ENCODE data around the gene ABCB8.

Gene ABCB8

DNA sequence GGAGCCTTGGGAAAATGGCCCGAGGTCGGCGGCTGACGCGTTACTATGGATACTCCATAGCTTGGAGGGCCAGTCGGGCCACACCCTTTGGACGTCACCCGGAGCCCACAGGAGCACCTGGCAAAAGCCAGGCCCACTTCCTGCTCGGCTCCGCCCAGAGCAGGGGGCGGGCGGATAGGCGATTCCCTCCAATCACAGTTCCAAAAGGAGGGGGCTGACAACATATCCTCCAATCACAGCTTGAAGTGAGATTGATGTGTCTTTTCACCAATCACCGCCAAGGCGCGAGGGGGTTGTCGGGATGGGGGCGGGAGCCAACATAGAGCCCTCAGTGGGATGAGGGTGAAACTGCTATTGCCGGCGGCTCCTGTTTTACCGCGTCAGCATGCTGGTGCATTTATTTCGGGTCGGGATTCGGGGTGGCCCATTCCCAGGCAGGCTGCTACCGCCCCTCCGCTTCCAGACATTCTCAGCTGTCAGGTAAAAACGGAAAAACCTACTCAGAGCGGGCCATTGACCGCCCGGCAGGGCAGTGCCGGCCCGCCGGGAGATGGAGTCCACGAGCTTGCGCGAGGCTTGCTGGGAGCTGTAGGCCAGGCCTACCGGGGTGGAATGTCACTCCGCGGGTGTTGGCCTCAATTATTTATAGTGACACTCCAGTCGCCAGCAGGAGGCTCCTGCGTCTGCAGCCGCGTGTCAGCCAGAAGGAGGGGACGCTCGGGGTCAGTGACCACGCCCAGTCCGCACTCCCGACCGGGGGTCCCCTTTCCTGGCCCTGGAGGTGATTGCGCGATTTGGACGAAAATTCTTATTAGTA lies at the start of gene ABCB8:
ABCB8 (plus strand) TSS at position 320 of the 817 bp plus-strand sequence; CDS start at position 386, 66 bp downstream.
- peak; percentile 93 to 94 for DNase-seq (ENCODE audit: low read depth in 1 of 2, low spot score in 1 of 2)

- DNase-seq (ENCODE audit: low read depth in 1 of 2, low spot score in 1 of 2) = no peak
These were observed 48.4 kb upstream of the ABCB8 start for GRCh38 chr7:150979713-150980390.

DNA sequence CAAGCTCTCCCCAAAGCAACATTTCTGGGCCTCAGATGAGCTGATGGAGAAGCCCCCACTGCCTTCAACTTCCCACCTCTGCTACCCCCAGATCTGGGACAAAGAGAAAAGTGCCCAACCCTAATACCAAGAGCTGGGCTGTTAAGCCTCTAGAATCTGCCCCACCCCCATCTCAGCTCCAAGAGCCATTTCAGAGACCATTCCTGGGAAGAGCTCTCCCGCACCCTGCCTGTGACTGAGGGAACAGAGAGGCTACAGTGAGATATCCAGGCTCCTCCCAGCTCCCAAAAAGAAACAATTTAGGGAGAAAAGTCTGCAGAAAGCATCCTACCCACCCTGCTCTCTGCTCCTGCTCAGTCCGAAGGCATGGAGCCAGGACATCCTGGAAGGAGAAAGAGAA lies 47.6 kb upstream of the ABCB8 start:
- DNase-seq (ENCODE audit: low read depth in 1 of 2, low spot score in 1 of 2) = no peak

DNA sequence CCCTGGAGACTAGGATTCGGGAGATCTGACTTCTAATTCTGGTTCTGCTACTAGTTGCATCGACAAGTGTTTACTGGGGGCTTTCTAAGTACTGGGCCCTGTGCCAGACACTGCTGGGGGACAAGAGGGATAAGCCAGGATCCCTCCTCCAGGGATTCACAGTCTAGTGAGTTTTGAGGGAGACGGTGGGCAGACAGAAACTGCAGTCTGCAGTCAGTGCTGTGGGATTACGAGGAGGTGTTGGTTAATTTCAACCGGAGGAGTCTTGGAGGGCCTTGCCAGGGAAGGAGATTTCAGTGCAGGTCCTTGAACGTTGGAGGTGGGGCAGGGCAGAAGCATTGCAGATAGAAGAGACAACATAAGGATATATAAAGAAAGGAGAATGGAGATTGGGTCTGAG lies 46.6 kb upstream of the ABCB8 start:
- no peak for DNase-seq (ENCODE audit: low read depth in 1 of 2, low spot score in 1 of 2)

DNA sequence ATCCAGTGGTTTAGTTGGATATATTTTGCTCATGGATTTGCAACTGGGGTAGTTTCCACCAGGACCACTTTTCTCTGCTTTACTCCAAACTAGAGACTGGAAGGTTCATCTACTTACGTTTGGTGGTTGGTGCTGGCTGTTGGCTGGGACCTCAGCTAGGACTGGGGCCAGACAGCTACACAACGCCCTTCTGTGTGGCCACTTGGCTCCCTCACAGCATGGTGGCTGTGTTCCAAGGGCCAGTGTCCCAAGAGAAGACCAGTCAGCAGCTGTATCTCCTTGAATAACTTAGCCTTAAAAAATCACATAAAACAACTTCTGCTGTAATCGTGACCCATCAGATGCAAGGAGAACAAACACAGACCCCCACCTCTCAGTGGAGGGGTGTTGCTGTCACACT lies 45.9 kb upstream of the ABCB8 start:
- no peak for DNase-seq (ENCODE audit: low read depth in 1 of 2, low spot score in 1 of 2)

DNA sequence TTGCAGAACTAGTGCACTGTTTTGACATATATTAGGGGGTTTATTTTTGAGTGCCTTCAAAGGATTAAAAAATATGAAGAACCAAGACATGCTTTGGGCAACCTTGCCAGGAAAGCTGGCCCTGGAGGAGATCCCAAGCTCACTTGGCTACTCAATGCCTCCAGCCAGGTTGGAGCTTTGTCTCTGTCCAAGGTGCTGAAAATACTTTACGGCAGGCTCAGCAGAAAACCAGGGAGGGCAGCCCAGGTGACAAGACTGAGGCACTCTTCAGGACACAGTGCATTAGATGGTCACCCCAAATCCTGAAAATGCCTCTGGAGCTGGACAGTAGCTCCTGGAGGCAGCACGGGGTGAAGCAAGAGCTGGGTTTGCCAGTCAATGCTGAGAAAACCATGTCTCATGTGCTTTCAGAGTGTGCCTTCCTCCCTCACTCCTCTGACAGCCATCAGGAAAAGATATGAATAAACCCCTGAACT lies 44.3 kb upstream of the ABCB8 start:
- DNase-seq (ENCODE audit: low read depth in 1 of 2, low spot score in 1 of 2) = no peak

DNA sequence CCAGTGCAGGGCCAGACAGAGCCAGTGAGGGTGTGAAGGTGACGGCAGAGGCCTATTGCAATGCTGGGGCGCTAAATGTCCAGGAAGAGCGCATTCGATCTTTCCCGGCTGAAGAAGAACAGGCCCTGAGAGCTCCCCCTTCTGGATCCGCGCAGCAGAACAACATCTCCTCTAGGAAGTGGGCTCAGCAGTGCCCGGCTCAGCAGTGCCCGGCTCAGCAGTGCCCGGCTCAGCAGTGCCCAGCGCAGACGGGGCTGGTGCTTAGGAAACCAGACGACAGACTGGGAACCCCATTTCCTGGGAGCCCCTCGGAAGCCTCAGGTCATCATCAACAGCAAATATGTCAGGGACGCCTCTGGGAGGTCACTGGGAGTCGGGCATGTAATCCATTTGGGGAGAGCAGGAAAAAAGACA lies 42.1 kb upstream of the ABCB8 start:
- no peak for DNase-seq (ENCODE audit: low read depth in 1 of 2, low spot score in 1 of 2)

- no peak for DNase-seq (ENCODE audit: low read depth in 1 of 2, low spot score in 1 of 2)
These were observed 41.7 kb upstream of the ABCB8 start for GRCh38 chr7:150986556-150986955.

DNA sequence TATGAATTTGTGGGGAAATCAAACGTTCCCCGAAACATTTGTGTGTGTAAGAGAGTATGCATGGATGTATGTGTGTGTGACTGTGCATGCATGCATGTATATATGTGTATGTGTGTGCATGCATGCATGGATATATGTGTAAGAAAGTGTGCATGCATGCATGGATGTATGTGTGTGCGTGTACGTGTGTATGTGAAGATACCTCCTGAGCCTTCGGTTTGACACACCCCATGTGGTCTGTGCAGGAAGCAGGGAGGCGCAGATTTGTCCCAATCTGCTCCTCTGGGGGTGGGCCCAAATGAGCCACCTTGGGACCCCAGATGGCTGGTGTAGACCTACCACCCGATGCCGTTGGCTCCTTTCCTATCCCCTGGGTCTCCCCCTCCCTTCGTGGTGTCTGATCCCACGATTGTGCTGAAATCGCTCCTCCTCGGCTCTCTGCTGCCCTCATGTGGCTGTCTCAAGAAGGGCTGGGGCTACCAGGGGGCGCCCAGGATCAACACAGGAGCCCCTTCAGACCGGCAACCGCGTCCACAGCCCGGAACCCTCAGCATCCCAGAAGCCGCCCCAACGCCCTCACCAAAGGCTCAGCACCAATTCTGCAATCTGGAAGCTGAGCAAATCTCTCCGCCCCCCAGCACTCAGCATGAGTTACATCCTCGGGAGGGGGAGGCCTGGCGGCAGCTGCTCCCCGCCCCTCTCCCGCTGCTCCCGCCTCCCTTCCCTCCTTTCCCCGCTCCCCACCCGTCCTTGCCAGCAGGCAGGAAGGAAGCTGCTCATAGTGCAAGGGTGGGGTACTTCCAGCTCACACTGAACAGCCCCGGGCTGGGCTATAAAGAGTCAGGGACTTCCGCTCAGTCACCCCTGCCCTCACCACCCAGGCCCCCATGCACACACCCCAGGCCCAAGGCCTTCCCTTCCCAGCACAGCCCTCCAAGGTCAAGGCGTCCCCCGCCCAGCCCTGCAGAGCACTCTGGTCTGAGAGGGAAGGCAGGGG lies 39.7 kb upstream of the ABCB8 start:
- peak; percentile 49 to 52 for DNase-seq (ENCODE audit: low read depth in 1 of 2, low spot score in 1 of 2)

DNA sequence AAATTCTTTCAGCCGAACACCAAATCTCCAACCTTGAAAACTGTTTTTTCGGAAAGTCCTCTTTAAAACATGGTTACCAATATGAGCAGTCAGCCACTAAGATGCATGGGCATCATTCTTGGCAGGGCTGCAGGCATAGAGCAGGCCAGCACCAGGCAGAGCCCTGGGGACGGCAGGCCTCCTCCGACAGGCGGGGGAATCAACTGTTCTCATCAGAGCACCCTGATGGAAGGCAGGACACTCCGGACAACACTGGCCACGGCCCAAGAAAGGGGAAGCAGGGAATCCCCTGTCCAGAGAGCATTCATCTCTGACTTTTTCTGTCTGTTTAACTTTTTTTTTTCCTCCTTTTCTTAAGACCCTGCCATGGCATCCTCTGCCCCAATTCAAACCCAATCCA lies 38.8 kb upstream of the ABCB8 start:
- DNase-seq (ENCODE audit: low read depth in 1 of 2, low spot score in 1 of 2) = no peak

DNA sequence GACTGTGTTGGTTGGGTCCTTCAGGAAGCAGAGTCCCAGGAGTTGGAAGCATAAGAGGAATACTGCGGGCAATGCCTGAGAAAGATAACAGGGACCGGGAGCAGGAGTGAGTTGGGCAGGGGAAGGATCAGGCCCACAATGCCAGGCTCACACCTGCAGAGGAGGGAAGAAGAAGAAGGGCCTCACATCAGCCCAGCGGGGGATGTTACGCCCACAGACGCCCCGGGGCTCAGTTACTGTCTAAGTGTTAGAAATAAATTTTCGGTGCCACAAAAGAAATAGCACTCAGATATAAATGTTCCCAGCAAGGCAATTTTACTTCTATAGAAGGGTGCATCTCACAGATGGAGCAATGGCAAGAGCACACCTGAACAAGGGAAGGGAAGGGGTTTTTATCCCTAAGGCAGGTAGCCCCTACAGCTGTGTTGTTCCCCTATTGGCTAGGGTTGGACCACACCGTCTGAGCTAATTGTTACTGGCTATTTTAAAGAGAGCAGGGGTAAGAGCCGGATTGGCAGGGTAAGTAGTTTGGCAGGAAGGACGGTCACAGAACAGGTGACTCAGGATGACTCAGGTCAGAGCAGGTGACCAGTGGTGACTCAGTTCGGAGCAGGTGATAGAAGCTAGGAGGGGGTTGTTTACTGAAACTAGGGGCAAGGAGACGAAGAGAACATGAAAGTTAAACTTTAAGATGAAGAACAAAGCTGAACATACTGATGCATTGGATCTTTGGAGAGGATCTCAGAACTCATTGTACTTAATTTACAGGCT lies 37.6 kb upstream of the ABCB8 start, which contains the start of gene NOS3:
NOS3 (plus strand) TSS at position 602 of the 771 bp plus-strand sequence. CDS start 2,787 bp downstream, outside the sequence.
- no peak for DNase-seq (ENCODE audit: low read depth in 1 of 2, low spot score in 1 of 2)

GRCh38 chr7:150992051-150992640 lies 36.1 kb upstream of the ABCB8 start:
- DNase-seq (ENCODE audit: low read depth in 1 of 2, low spot score in 1 of 2) = no peak

- DNase-seq (ENCODE audit: low read depth in 1 of 2, low spot score in 1 of 2) = no peak
These were observed 35.4 kb upstream of the ABCB8 start for GRCh38 chr7:150992833-150993302.

- no peak for DNase-seq (ENCODE audit: low read depth in 1 of 2, low spot score in 1 of 2)
These were observed 34.7 kb upstream of the ABCB8 start for GRCh38 chr7:150993511-150993910.

DNA sequence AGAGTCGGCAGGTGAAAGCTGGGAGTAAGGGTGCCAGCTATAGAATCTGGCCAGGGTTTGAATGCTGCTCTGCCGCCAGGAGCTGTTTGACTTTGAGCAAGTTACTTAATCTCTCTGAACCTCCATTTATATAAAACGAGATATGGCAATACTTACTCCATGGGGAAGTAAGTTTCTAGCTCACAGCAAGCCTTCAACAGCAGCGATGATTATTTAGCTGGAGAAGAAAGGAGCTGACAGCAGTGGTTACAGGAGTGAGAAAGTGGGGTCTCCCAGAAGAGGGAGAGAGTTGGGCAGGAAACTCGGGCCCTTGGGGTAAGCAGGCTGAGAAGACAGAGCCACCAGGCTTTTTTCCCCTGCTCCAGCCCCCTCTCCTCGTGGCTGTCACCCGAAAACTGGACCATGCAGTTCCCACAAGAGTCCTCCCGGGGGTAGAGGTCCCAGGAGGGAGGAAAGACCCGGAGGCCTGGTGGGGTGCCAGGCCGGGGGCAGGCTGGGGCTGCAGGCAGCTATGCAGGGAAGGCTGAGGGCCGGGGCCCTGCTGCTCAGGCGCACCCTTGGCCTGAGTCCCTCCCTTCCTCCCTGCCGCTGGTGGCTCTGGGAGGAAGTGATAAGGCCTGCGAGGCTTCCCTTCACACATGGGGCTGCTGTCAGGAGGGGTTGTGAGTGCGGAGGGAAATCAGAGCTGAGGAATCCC lies 34.0 kb upstream of the ABCB8 start:
- no peak for DNase-seq (ENCODE audit: low read depth in 1 of 2, low spot score in 1 of 2)

GRCh38 chr7:150994838-150995510 lies 33.3 kb upstream of the ABCB8 start:
- DNase-seq (ENCODE audit: low read depth in 1 of 2, low spot score in 1 of 2) = no peak

- DNase-seq (ENCODE audit: low read depth in 1 of 2, low spot score in 1 of 2) = no peak
These were observed 31.7 kb upstream of the ABCB8 start for GRCh38 chr7:150996376-150997074.

DNA sequence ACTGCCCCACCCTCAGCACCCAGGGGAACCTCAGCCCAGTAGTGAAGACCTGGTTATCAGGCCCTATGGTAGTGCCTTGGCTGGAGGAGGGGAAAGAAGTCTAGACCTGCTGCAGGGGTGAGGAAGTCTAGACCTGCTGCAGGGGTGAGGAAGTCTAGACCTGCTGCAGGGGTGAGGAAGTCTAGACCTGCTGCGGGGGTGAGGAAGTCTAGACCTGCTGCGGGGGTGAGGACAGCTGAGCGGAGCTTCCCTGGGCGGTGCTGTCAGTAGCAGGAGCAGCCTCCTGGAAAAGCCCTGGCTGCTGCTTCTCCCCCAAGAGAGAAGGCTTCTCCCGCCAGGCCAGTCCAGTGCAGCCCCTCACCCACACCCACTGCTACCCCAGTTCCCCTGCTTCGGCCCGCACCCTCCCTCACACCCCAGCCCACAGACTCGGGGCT lies 31.2 kb upstream of the ABCB8 start:
- DNase-seq (ENCODE audit: low read depth in 1 of 2, low spot score in 1 of 2) = no peak

All from activated T-helper 1 cell treated with anti-CD3 and anti-CD28 coated beads, Interleukin-2, amount 50 U/mL, for 16 hours (primary cell).